ENCODE results near the gene CRTC3. TPM values are rescaled to one million over a fixed set of nuclear protein-coding genes. Genes with fewer than 3 reads are reported as not detected.

The CRTC3 gene
- total RNA-seq, 1 experiment from 2014 or later, result 35.3 TPM

GRCh38 chr15:90565866-90566265 is 36.1 kb downstream of the CRTC3 start:
- TF ChIP-seq CTCF (conservative IDR thresholded peaks at IDR 0.05; ENCODE audit: low read depth, low read length) (no peak), EZH2 (IDR thresholded peaks at IDR 0.05; ENCODE audit: borderline replicate concordance, low read depth, low read length, poor library complexity, severe bottlenecking) (no peak)
- H3K4me3 ChIP-seq (ENCODE audit: low read depth, low read length, poor library complexity, severe bottlenecking), result no peak overlapping the region
- POLR2A ChIA-PET (ENCODE audit: low non-redundant PET), result no interaction called here

GRCh38 chr15:90570643-90571042 is 40.9 kb downstream of the CRTC3 start:
- H3K36me3 ChIP-seq (ENCODE audit: insufficient read depth, low read length, poor library complexity, severe bottlenecking), result no peaks in the 10 kb centered on the region
- POLR2A ChIA-PET (ENCODE audit: low non-redundant PET), result no interaction called here
- H3K27ac ChIP-seq (ENCODE audit: low read depth, low read length, poor library complexity, severe bottlenecking), result no peak overlapping the region
- CTCF ChIA-PET, result no interaction called here
- TF ChIP-seq EZH2 (IDR thresholded peaks at IDR 0.05; ENCODE audit: borderline replicate concordance, low read depth, low read length, poor library complexity, severe bottlenecking) (no peak), CTCF (conservative IDR thresholded peaks at IDR 0.05; ENCODE audit: low read depth, low read length) (no peak)
- peaks cover 8% of the 10 kb centered on the region for H3K9me3 ChIP-seq (ENCODE audit: low read depth, low read length, poor library complexity, severe bottlenecking)
- DNase-seq (ENCODE audit: low spot score), result no peak
- H3K4me1 ChIP-seq (ENCODE audit: insufficient read depth, low read length, poor library complexity, severe bottlenecking), result no peaks in the 10 kb centered on the region
- BruUV-seq (replicated peaks), result no TSS peak
- H3K4me3 ChIP-seq (ENCODE audit: low read depth, low read length, poor library complexity, severe bottlenecking), result no peak overlapping the region
- no peaks in the 10 kb centered on the region for H3K27me3 ChIP-seq (replicated peaks; ENCODE audit: insufficient read depth, low read depth, low read length, poor library complexity)
- intact Hi-C loops (cut with micrococcal nuclease; ENCODE audit: unreplicated experiment), result no loop called here

More at GRCh38 chr15:90565866-90566265, 36.1 kb downstream of the CRTC3 start:
- CTCF ChIA-PET, result no interaction called here
- no peak for DNase-seq (ENCODE audit: low spot score)
- BruUV-seq (replicated peaks), result no TSS peak
- Histone ChIP-seq H3K27ac (ENCODE audit: low read depth, low read length, poor library complexity, severe bottlenecking) (no peak overlapping the region), H3K27me3 (replicated peaks; ENCODE audit: insufficient read depth, low read depth, low read length, poor library complexity) (no peaks in the 10 kb centered on the region), H3K4me1 (ENCODE audit: insufficient read depth, low read length, poor library complexity, severe bottlenecking) (peaks cover 13% of the 10 kb centered on the region), H3K9me3 (ENCODE audit: low read depth, low read length, poor library complexity, severe bottlenecking) (peaks cover 8% of the 10 kb centered on the region), H3K36me3 (ENCODE audit: insufficient read depth, low read length, poor library complexity, severe bottlenecking) (no peaks in the 10 kb centered on the region)
- intact Hi-C loops (cut with micrococcal nuclease; ENCODE audit: unreplicated experiment), result no loop called here

DNA sequence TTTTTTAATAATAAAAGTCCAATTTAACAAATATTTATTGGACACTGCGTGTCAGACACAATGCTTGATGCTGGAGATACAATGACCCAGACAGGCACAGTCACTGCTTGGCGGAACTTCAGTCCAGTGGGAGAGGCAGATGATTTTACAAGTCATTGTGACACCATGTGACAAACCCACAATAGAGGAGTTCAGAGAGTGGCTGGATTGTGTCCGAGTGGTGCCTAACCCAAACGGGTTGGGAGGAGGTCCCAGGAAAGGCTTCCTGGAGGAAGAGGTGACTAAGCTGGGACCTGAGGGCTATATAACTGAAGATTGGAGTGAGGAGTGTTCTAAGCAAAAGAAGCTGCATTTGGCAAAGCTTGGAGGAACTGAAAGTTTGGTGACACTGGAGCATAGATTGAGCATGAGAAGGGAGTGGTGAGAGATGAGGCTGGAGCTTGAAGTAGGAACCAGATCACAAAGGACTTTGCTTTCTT is 41.4 kb downstream of the CRTC3 start:
- no peak for TF ChIP-seq EZH2 (IDR thresholded peaks at IDR 0.05; ENCODE audit: borderline replicate concordance, low read depth, low read length, poor library complexity, severe bottlenecking)
- TF ChIP-seq CTCF (conservative IDR thresholded peaks at IDR 0.05; ENCODE audit: low read depth, low read length), result no peak
- intact Hi-C loops (cut with micrococcal nuclease; ENCODE audit: unreplicated experiment), result no loop called here

More for the DNA sequence above, 41.4 kb downstream of the CRTC3 start:
- H3K4me3 ChIP-seq (ENCODE audit: low read depth, low read length, poor library complexity, severe bottlenecking), result no peak overlapping the region
- no peaks in the 10 kb centered on the region for H3K27me3 ChIP-seq (replicated peaks; ENCODE audit: insufficient read depth, low read depth, low read length, poor library complexity)
- no TSS peak for BruUV-seq (replicated peaks)
- ChIA-PET POLR2A (ENCODE audit: low non-redundant PET) (no interaction called here), CTCF (no interaction called here)
- no peak overlapping the region for H3K27ac ChIP-seq (ENCODE audit: low read depth, low read length, poor library complexity, severe bottlenecking)
- H3K4me1 ChIP-seq (ENCODE audit: insufficient read depth, low read length, poor library complexity, severe bottlenecking), result no peaks in the 10 kb centered on the region
- H3K9me3 ChIP-seq (ENCODE audit: low read depth, low read length, poor library complexity, severe bottlenecking), result peaks cover 8% of the 10 kb centered on the region
- no peak for DNase-seq (ENCODE audit: low spot score)
- no peaks in the 10 kb centered on the region for H3K36me3 ChIP-seq (ENCODE audit: insufficient read depth, low read length, poor library complexity, severe bottlenecking)

Measured in A673 (cell line).